ENCODE results near the gene SLC18A2. TPM values are rescaled to one million over a fixed set of nuclear protein-coding genes. Genes with fewer than 3 reads are reported as not detected.

Gene SLC18A2
- total RNA-seq, 1 experiment from 2014 or later: not detected

DNA sequence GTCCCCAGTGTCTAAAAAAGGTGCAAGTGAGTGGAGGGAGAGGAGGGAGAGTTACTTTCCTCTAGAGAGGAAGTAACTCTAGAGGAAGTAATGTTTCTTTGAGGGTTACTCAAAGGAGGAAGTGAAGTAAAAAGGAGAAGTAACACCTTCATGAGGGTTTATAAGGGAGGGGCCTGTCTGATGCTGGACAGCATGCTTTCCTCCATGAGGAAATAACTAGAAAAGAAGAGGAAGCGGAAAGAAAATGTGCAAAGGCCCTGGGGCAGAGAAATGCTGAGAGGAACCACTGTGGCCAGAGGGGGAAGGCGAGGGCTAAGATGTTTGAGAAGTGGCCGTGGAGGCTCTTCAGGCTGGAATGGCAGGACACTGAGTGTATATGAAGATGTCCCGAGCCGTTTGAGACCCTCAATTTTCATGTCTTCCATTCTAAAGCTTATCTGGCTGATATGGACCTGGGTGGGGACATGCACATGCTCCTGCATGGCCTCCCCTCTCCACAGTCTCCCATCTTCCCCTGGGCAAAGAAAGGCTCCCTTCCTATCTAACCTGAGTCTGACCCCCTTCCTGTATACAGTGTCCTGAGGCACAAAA lies 3.4 kb upstream of the SLC18A2 start:
- DNase-seq (ENCODE audit: low read depth): no peak

- no peak for DNase-seq (ENCODE audit: low read depth)
Observed at GRCh38 chr10:117239051-117239450, 1.9 kb upstream of the SLC18A2 start.

GRCh38 chr10:117239721-117240620 lies 943 bp upstream of the SLC18A2 start:
- no peak for DNase-seq (ENCODE audit: low read depth)

GRCh38 chr10:117241541-117242462 lies 888 bp downstream of the SLC18A2 start:
- DNase-seq (ENCODE audit: low read depth): peak; percentile 21

DNA sequence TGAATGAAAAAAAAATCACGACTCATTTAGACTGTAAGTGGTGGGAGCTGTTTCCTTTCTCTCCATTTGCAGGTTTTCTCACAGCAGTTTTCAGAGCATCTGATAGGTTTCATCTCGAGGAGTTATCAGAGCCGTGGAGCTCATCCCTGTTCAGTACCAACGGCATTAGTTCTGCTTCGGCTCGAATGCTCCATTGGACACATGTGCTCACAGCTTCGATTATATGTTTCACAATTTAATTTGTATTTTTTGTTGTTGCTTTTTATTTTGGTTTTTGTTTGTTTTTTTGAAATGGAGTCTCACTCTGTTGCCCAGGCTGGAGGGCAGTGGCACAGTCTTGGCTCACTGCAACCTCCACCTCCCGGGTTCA lies 1.5 kb downstream of the SLC18A2 start:
- no peak for DNase-seq (ENCODE audit: low read depth)

- DNase-seq (ENCODE audit: low read depth): no peak
Observed at GRCh38 chr10:117246997-117247671, 6.2 kb downstream of the SLC18A2 start.

- no peak for DNase-seq (ENCODE audit: low read depth)
Observed at GRCh38 chr10:117248750-117249465, 8.0 kb downstream of the SLC18A2 start.

GRCh38 chr10:117249493-117250093 lies 8.7 kb downstream of the SLC18A2 start:
- DNase-seq (ENCODE audit: low read depth): no peak

DNA sequence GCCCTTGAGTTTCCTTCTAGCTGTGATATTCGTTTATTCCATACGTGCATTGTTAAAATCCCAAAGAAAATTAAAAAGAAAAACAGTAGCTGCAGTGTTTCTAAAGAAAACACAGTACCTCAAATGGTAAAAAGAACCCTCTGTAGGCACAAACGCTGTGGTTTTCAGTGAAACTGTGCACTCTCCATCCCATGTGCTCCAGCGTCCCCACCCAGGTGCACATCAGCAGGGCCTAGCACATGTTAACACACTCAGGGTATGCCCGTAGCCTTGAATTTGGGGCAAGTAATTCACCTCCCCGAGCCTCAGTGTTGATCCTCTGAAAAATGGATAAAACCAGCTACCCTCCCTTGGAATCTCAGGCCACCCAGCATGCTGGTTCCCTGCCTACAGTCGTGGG lies 9.5 kb downstream of the SLC18A2 start:
- DNase-seq (ENCODE audit: low read depth): no peak

DNA sequence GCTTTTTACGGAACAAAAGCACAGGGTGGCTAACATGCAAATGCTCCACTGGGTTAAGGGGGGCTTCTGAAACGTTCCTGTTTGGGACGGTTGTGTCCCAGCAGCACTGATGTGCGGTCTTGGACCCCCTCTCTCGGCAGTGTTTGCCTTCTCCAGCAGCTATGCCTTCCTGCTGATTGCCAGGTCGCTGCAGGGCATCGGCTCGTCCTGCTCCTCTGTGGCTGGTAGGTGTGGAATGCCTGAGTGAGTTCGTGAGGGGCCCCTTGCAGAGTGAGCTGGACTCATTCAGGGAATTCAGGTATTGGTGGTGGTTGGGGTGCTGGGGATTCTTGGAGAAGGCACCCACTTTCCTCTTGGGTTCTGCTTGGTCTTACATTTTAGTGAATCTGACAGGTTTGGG lies 13.0 kb downstream of the SLC18A2 start:
- DNase-seq (ENCODE audit: low read depth): no peak

DNA sequence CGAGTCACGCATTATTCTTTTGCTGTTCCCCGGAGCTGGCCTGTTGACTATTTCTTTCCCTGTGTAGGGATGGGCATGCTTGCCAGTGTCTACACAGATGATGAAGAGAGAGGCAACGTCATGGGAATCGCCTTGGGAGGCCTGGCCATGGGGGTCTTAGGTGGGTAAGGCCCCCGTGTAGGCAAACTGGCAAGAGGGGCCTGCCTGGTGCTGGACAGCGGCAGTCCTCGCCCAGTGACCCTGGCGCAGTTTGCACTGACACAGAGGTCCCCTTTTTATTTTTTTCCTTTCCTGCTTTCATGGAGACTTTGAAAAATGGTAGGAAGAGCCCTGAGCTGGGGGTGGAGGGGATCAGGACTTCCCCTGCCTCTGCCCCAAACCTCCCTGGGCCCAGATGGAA lies 13.4 kb downstream of the SLC18A2 start:
- no peak for DNase-seq (ENCODE audit: low read depth)

DNA sequence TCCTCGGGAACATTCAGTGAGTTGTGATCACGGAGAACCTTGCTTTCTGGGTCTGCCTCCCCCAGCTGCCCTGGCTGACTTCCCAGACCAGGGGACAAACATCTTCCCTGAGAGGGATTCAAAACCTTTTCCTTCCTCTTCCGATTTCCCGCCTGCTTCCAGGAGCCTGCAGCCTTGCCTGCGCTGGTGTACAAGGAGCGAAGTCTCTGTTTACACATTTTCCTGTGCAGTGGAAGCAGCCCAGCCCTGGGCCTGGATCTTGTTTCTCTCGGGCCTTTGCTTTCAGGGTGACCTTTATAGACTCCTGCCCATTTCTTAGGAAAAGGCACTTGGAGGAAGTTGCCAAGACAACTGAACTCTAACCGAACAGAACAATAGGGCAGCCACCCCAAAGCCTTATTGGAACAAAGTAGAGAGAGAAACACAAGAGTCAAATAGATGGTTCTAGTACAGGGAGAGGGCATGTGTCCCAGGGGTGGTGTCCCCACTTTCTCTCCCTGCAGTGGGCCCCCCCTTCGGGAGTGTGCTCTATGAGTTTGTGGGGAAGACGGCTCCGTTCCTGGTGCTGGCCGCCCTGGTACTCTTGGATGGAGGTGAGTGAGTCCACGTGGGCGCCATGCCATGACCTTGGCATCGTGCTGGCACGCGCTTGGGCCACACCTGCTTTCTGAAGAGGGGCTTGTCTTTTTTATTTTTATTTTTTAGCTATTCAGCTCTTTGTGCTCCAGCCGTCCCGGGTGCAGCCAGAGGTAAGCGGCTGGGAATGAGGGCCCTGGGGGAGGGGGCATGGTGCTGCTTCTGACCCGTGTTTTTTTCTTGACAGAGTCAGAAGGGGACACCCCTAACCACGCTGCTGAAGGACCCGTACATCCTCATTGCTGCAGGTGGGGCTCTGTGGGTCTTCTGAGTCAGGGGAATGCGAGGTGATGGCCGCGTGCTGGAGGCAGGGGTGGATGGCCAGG lies 14.1 kb downstream of the SLC18A2 start:
- no peak for DNase-seq (ENCODE audit: low read depth)

- DNase-seq (ENCODE audit: low read depth): no peak
Observed at GRCh38 chr10:117255835-117256460, 15.0 kb downstream of the SLC18A2 start.

DNA sequence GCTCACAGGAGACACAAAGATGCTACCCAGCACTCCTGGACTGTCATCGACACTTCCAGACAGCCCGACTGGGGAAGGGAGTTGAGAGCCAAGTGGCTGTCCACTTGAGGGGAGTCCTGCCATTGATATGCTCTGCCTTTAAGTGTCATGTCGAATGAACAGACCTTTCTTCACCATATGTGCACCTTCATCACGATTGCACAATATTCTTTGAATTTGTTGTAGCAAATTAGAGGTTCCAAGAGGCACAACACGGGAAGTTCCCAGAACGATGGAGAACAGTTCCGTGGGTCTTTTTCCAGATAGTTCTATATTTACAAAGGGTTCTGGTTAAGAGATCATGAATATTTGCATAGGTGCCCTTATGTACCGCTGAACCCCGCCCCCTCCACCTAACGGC lies 16.0 kb downstream of the SLC18A2 start:
- no peak for DNase-seq (ENCODE audit: low read depth)

GRCh38 chr10:117257721-117258120 lies 16.8 kb downstream of the SLC18A2 start:
- no peak for DNase-seq (ENCODE audit: low read depth)

GRCh38 chr10:117259279-117259678 lies 18.4 kb downstream of the SLC18A2 start:
- no peak for DNase-seq (ENCODE audit: low read depth)

DNA sequence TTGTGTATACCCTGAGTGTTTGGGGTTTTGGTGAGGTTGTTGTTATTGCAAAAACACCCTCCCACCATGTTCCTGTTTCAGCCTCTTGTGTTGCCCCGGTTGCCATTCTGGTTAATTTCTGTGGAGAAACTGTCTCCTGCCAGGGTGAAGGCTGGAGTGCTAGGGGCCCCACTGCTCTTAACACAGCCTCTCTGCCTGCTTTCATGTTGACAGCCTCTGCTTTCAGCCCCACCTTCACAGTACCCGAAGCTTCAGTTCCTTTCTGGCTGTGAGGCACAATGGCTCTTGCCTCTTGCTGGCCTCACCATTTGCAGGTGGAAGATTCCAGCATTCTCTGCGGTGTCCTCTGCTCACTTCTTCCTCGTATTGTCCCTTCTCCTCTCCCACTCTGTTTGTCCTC lies 19.2 kb downstream of the SLC18A2 start:
- DNase-seq (ENCODE audit: low read depth): no peak

GRCh38 chr10:117261501-117261900 lies 20.6 kb downstream of the SLC18A2 start:
- DNase-seq (ENCODE audit: low read depth): no peak

GRCh38 chr10:117262291-117262902 lies 21.5 kb downstream of the SLC18A2 start:
- no peak for DNase-seq (ENCODE audit: low read depth)

Measured in Daoy (cell line).